Stimulated activated CD8-positive, alpha-beta memory T cell treated with anti-CD3 and anti-CD28 coated beads, Interleukin-4, amount 100 ng/mL, for 4 hours (primary cell): Measurements from ENCODE around the gene CRIP1.

Experiments used
- DNase-seq, 2 donors: peaks; one replicate each; pipeline ENCODE4 v3.0.0-alpha.2; 2020; ENCODE audit warnings: low read depth in 2 of 2, low spot score in 1 of 2

Gene CRIP1

DNA sequence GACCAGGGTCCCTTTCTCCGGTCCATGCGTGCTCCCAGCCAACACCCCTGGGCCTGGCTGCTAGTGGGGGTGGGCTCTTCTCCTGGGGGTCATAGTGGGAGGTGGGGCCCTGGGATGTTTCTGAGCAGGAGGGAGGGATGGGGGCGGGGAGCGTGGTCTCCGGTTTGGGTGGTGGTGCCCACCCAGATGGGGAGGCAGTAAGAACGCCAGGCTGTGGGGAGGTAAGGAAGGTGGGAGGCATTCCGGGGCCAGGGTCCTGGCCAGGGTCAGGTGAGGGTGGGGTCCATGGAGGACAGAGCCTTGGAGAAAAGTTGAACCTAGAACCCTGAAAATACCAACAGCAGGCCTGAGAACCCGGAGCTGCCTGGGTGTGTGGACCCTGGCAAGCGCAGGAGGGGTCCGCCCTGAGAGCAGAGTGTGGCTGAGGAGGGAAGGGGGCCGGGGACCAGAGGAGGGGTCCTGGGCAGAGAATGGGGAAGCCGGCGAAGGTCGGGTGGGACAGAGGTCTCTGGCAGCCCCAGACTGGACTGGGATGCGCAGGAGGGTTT is 6.4 kb upstream of the CRIP1 start:
- no peak for DNase-seq

DNA sequence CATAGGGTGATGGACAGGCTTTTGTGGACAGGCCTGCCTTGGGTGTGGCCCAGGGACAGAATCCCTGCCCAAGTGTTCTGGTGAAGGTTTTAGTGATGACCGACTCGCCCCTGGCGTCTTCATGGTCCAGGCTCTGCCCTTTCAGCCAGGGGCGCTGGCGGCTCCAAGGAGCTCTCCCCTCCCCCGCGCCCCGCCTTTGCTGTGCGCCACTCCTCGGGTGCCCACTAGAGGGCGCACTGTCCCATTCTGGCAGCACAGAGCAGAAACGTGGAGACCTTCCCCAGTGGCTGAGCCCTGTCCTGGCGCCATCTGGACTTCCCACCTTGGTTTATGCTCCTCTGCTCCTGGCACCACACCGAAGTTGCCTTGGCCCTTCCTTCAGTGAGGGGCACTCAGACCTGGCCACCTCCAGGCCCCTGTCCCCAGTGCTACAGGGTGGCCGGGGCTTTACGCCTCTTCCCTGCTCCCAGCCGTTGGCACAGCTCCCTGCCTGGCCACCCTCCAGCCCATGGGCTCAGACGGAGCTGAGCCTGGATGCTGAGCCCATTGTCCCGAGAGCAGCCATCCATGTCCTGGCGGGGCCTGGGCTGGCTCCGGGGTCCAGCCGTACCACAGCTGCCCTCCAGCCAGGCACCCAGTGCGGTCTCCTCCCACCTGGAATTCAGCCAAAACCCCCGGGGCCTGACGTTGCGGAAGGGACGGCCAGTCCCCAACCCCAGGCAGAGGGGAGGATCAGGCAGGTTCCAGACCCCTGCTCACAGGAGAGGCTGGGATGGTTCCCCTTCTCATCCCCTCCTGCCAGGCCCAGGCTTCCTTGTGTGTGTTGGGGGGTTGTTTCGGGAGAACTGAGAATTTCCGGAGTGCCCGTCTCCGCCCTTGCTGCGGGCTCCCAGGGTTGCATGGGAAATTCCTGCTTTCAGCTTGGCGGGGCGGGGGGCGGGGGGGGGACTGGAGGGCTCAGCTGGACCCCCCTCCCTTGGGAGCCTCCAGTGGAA is 5.6 kb upstream of the CRIP1 start:
- DNase-seq = peak; percentile 62 to 87

DNA sequence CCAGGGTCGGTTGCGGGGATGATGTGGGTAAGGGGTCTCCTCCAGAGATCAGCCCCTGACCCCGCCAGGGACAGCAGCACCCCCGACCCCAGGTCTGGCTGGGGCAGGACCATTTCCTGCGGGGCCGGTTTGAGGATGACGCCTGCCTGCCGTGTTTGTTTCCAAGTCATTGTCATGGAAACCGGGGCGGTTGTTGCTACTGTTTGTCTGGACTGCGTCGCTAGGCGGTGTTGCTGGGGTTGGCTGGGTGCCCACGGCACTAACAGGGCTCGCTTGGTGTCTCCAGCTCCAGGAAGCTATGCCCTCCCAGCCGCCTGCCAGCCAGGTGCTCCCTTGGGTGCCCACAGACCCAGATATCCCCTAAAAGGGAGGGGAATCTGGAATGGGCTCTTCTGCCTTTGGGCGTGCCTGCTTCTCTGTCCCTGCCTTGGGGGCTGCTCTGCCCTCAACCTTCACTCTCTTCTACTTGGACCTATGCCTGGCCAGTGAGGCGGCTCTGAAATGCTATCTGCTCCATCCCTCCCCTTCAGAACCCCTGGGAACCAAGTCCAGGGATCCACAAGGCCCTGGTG is 4.7 kb upstream of the CRIP1 start:
- peak; percentile 79 to 83 for DNase-seq

DNA sequence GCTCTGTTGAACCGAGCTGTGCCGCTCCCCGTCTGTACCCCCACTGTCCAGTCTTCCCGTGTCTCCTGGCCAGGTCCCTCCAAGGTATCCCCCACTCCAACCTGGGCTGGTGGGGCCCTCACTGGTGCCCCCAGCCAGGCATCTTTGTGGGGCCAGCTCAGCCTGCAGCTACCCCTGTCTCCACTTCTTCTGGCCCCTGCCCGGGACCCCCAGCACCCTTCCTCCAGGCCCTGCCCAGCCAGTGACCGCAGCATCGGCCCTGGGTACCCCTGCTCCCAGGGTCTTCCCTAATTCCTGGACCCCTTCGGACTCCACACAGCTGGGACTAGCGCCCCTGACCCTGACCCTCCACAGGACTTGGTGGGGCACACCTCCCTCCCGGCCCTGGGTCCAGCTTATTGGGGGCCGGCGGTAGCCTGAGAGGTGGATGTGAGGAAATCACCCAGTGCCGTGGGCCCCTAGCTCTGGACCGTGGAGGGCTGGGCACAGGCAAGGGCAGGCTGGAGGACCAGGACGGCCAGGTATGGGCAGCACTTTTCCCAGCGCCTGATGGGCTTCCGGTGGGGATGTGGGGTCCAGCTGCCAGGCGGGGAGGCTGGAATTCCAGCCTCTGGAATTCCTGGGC is 4.1 kb upstream of the CRIP1 start:
- DNase-seq = no peak

DNA sequence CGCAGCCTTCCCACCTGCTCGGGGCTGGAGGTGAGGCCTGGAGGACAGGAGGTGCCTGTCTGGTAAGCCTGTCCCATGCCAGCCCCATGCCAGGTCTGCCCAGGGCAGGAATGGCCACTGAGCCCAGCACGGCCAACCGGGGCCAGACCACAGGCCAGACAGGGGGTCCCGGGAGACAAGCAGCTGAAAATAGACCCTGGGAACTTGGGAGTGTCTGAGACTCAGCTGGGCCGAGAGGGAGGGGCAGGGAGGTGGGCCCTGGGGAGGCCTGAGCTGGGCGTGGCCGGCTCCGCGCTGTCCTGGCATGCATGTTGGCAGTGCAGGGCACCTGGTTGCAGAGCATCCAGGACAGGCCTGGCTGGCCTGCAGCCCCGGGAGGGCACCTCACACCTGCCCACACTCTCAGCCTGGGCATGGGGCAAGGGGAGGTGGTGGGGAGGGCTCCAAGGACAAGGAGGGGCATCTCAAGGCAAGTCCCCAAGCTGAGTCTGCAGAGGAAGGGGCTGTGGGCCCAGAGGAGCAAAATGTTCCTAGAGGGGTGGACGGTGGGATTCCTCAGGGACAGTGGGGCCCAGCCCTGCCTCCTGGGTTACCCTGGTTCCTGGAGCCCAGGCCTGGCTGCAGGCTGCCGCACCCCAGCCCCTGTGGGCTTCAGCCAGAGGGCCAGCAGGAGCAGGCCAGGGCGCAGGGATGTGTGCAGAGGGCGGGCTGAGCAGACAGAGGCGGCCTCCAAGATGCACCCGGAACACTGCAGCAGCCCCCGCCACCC is 3.2 kb upstream of the CRIP1 start:
- no peak for DNase-seq

DNA sequence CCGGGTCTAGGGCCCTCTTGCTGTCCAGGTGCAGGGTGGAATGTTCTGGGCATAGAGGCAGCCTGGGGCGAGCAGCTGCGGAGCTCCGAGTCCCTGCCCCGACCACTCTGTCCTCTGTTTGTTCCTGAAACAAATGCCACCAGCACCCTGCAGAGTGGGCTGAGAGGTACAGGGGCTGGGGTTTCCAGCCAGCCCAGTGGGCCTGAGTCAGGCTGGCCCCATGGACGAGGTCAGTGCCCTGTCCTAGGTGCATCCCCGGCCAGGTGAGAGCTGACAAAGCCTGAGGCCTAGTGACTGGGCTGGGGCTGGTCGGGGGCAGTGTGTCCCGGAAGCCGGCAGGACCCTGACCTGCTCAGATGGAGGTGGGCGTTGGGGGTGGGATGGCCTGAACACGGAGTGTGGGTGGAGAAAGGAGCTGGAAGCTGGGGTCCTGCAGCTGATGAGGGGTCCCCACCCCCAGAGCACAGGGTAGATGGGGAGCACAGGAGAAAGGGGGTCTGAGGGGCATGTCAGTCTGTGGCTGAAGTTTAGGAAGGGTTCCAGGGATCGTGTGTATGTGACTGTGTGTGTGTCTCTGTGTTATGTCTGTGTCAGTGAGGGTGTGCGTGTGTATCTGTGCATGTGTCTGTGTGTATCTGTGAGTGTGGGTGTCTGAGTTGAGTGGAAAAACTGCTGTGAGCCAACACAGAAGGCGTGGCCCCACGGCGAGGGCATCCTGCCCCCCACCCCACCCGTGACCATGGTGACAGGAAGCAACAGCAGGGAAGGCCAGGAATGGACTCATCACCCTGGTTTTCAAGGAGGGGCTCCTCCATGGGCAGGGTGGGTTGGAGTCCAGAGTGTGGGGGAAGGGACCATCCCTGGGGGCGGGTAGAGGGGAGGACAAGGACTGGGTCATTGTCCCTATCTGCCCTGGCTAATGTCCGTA is 2.4 kb upstream of the CRIP1 start:
- no peak for DNase-seq

DNA sequence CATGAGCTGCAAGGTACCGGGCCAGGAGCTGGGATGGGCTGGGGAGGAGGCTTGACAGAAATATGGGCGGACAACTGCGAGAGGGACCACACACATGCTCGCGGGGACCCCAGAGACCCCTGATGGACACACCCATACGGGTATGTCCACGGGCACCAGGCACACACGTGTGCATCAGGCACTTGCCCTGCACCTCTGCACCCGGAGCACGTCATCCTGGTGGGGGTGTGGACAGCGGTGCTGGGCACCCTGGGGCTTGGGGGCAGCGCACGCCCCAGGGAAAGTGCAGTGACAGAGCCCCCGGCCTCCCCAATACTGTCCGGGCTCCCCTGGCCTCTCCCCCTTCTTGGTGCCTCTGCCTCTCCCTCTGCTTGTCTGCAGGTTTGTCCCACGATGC is 1.7 kb upstream of the CRIP1 start:
- no peak for DNase-seq

DNA sequence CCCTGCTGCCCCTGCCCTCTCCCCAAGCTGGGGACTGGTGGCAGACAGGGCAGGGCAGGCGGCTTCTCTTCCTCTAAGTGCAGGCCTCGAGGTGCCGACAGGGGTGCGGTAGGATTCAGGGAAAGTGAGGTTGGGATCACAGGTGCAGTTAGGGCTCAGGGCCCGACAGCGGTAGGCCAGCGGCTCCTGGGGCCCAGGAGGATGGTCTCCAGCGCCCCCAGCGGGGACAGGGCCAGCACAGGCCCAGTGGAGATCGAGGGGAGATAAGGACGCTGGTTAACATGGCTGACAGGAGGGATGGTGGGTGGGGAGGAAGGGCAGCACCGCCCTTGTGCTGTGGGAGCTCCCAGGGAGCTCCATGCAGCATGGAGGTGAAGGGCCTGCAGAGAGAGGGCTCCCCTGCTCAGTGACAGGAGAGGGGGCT is 935 bp upstream of the CRIP1 start:
- no peak for DNase-seq

DNA sequence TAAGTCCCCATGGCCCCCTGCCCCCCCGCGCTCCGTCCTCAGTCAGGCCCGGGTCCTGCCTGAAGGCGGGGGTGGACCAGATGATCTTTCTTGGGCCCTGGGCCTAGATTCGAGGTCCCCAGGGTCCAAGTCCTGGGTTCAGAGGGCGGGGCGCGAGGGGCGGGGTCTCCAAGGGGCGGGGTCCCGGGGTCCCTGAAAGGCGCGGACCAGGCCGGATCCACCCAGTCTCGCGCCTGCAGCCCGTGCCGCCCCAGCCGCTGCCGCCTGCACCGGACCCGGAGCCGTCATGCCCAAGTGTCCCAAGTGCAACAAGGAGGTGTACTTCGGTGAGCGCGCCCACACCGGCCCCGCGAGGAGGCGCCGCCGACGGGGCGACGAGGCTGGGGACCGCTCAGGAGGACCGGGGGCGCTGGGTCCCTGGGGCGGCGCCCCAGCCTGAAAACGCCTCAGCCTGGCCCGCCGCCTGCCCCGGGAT is 325 bp downstream of the CRIP1 start:
- DNase-seq = no peak

DNA sequence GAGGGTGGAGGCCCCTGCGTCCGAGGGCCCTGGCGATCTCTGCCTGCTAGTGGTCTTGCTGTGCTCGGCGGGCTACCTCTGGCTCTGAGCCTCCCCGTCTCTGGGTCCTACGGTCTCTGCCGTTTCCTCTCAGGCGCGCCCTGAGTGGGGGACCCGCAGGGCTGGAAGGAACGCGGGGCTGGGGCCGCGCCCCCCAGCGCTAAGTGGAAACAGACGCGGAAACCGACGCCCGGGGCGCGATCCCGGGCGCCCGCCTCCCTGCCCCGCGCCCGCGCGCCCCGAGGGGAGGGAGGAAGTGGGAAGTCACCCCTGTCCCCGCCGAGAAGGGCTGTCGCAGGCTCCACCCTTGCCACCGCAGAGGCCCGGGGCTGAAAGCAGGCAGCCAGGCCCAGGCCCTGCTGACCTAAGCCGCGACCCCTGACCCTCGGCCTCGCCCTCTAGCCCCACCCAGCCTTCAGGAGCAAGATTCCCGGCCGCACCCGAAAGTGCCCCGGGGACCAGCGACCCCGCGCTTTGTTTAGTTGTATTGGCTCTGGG is 831 bp downstream of the CRIP1 start:
- DNase-seq = no peak

DNA sequence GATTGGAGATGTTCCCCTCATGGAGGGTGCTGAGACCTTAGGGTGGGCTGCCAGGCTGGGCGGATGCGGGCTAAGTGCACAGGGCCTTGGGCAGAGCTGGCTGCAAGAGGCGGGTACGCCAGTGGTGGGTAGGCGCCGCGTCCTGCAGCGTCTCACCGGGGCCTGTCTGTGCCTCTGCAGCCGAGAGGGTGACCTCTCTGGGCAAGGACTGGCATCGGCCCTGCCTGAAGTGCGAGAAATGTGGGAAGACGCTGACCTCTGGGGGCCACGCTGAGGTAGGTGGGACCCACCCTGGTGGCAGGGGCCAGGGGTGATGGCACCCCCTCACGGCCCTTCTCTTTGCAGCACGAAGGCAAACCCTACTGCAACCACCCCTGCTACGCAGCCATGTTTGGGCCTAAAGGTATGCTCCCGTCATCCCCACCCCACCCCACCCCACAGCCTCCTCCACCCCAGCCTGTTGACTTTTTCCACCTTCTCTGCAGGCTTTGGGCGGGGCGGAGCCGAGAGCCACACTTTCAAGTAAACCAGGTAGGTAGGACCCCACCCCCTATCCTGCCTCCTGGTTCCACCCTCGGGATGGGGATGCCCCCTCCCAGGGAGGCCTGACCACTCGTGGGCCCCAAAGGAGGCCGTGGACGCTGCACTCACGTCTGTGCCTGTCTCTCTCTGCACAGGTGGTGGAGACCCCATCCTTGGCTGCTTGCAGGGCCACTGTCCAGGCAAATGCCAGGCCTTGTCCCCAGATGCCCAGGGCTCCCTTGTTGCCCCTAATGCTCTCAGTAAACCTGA is 1.5 kb downstream of the CRIP1 start:
- DNase-seq = no peak

DNA sequence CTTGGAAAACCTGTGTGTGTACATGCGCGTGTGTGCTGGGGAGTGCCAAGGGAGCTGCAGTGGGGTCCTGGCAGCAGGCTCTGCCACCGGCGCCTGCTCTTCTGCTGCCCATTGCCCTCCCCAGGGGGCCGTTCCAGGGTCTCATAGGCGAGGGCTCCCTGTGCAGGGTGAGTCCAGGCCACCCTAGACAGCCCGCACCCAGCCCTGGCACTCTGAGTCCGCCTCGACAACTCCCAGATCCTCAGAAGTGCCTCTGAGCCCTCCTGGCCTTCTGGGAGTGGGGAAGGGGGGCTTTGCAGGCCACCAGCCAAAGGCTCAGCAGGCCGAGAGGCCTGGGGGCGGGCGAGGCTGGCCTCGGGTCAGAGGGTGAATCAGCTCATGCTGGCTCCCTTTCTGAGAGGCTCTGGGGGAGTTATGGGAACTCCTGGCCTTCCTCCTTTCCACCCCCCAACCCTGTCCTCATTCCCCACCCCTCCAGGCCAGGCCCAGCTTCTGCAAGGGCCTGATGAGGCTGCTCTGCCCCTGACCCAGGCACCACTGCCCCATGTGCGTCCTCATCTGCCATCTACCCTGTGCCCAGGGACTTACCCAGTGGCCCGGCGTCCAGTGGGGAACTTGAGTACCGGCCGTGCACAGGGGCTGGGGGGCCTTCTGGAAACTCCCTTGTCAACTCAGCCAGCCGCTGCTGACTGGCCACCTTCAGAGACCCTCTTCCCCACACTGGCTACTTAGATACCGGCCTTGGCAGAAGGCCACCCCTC is 2.3 kb downstream of the CRIP1 start:
- DNase-seq = no peak

DNA sequence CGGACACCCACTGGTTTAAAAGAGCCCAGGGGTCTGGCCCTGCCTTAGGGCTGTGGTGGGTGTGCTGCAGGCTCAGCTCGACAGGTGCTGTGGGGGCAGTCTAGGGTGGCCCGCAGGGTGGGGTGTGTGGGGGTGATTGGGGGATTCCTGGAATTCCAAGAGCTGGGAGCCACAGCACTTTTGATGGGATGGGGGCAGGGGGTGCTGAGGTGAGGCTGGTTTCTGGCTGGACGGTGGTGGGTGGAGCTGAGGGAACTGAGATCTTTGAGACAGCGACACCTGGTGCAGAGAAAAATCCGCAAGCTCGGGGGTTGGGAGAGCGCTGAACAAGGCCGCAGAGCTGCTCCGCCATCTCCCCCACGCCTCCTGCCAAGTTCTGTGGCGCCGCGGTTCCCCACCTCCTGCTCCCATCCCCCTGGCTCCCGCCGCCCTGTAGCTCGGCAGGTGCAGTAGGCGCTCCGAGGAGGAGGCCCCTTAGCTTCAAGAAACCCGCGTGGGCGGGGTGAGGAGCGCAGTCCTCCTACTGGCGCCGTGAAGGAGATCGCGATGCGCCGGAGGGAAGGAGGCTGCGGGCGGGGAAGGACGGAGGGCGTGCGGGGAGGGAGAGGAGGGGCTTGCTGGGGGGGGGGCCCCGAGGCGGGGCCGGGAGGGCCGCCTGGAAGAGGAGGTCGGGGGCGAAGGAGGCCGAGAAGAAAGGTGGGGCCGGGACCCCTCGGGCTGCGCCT is 3.0 kb downstream of the CRIP1 start:
- DNase-seq = peak; percentile 67 to 78

DNA sequence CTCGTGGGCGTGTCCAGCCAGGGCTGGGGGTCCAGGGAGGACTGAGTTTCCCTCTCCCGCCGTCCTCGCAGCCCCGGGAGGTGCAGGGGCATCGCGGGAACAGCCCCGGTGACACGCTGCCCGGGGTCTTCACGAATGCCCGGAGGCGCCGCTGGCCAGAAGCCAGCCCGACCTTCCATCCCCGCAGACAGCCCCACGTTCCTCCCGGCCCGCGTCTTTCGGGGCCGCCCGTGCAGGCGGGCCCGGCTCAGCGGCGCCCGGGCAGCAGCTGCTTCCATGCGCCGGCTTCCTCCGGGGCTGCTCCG is 3.5 kb downstream of the CRIP1 start:
- DNase-seq = no peak

DNA sequence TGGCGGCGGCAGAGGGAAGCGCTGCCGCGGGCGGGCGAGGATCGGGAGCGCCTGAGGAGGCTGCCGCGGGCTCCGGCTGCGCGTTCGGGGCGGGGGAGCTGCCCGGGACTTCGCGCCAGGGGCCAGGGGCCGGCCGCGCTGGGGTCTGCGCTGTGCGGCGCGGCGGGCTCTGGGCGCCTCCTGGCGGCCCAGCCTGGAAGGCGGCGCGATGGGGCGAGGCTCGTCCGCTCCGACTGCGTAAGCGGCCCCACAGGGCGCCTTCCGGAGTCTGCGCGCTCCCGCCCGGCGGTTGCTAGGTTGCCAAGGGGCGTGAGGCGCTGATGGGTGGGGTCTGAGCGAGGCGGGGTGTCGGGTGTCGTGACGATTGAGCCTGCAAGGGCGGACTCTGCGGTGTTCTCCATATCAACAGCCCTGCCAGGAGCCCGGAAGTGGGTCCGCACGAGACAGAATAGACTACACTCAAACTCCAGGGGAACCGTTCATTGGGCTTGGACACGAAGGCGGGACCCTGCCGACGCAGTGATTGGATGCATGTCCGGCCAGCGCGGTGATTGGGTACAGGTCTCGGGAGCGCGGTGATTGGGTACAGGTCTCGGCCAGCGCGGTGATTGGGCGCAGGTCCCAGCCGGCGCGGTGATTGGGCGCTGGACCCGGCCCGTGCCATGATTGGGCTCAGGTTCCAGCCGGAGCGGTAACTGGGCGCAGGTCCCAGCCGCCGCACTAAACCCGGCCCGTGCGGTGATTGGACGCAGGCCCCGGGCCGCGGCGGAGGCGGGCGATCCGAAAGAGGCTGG is 4.1 kb downstream of the CRIP1 start, which contains the start of gene TEDC1:
Gene TEDC1 (plus strand): TSS at position 675 of the 794 bp plus-strand sequence. CDS start 130 bp downstream, outside the sequence.
- peak; percentile 95 to 99 for DNase-seq

DNA sequence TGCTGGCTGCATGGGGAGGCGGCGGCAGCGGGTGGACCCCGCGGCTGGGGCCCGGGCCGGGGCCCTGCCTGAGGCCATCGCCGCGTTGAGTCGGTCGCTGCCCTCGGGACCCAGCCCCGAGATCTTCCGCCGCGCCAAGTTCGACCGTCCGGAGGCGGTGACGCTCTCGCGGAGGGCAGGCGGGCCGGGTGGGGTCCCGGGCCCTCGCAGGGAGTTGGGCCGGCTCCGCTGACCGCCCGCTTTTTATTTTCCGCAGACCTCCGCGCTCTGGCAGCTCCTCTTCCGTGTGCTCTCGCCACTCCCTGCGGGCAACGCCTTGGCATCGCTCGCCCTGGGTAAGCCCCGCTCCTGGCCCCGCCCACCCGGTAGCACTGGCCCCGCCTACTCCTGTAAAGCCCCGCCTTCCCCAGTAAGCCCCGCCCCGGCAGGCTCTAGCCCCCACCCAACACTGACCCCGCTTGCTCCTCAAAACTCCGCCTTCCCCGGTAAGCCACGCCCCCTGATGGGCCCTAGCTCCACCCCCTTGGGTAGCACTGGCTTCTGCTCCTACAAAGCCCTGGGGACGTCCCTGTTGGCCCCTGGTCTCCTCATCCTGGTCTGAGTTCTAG is 4.8 kb downstream of the CRIP1 start:
- DNase-seq = peak; percentile 65 to 69
